Mesenchymal stem cell (in vitro differentiated cells and primary cell): ENCODE results near the gene TRIM2.

Experiments used
- DNase-seq: peaks from one replicate; pipeline ENCODE4 v3.0.0-alpha.2; 2013
- H2AFZ ChIP-seq: one replicate; pipeline ENCODE4 v1.6.1; 2013; ENCODE audit warnings: low read depth, mild to moderate bottlenecking, control low read depth, inconsistent platforms, low read length, moderate library complexity
- H2AK5ac ChIP-seq: 2 replicates; pipeline ENCODE4 v1.6.1; 2013; ENCODE audit warnings: low read length, moderate library complexity, mild to moderate bottlenecking, inconsistent platforms; ENCODE audit not compliant: severe bottlenecking
- H2BK120ac ChIP-seq: one replicate; pipeline ENCODE4 v1.6.1; 2013; ENCODE audit warnings: low read depth, mild to moderate bottlenecking, inconsistent platforms, low read length, moderate library complexity
- H2BK12ac ChIP-seq, 2 experiments: one replicate each; pipeline ENCODE4 v1.6.1; 2013; ENCODE audit warnings: inconsistent platforms in 2 of 2, low read length in 2 of 2, mild to moderate bottlenecking in 2 of 2, moderate library complexity in 2 of 2, control low read depth in 1 of 2
- H2BK15ac ChIP-seq: one replicate; pipeline ENCODE4 v1.6.1; 2013; ENCODE audit warnings: mild to moderate bottlenecking, low read depth, inconsistent platforms; ENCODE audit not compliant: poor library complexity, severe bottlenecking
- H2BK5ac ChIP-seq: 2 replicates; pipeline ENCODE4 v1.6.1; 2013; ENCODE audit warnings: low read depth, mild to moderate bottlenecking, low read length, control low read depth, inconsistent platforms; ENCODE audit not compliant: poor library complexity, severe bottlenecking
- H3K14ac ChIP-seq, 2 experiments: one replicate each; pipeline ENCODE4 v1.6.1; 2013; ENCODE audit warnings: inconsistent platforms in 2 of 2, low read length in 2 of 2, control low read depth in 1 of 2, mild to moderate bottlenecking in 1 of 2, moderate library complexity in 1 of 2
- H3K18ac ChIP-seq, 2 experiments: one replicate each; pipeline ENCODE4 v1.6.1; 2013; ENCODE audit warnings: inconsistent platforms in 2 of 2, low read length in 2 of 2, control low read depth in 1 of 2, low read depth in 1 of 2, mild to moderate bottlenecking in 1 of 2
- H3K23ac ChIP-seq, 2 experiments: one replicate each; pipeline ENCODE4 v1.6.1; 2013; ENCODE audit warnings: inconsistent platforms in 2 of 2, low read length in 2 of 2, mild to moderate bottlenecking in 2 of 2, moderate library complexity in 2 of 2, control low read depth in 1 of 2
- H3K27ac ChIP-seq: 2 replicates; pipeline ENCODE4 v1.5.1; 2013; ENCODE audit warnings: mild to moderate bottlenecking, moderate library complexity, low read length, control low read depth, inconsistent platforms; ENCODE audit not compliant: poor library complexity, severe bottlenecking
- H3K27me3 ChIP-seq, 2 experiments: 2 replicates each; pipeline versions ENCODE4 v1.6.1 to v1.7.0; 2013; ENCODE audit warnings: low read length in 2 of 2, mild to moderate bottlenecking in 2 of 2, moderate library complexity in 2 of 2, control low read depth in 1 of 2, inconsistent platforms in 1 of 2; ENCODE audit not compliant: control insufficient read depth in 1 of 2, insufficient read depth in 1 of 2
- H3K36me3 ChIP-seq, 2 experiments: 2 replicates each; pipeline versions ENCODE4 v1.6.1 to v1.7.0; 2013; ENCODE audit warnings: low read length in 2 of 2, control low read depth in 1 of 2, inconsistent platforms in 1 of 2, low read depth in 1 of 2, mild to moderate bottlenecking in 1 of 2; ENCODE audit not compliant: insufficient read depth in 2 of 2, control insufficient read depth in 1 of 2
- H3K4ac ChIP-seq, 2 experiments: one replicate each; pipeline ENCODE4 v1.6.1; 2013; ENCODE audit warnings: inconsistent platforms in 2 of 2, low read length in 2 of 2, mild to moderate bottlenecking in 2 of 2, moderate library complexity in 2 of 2, control low read depth in 1 of 2, low read depth in 1 of 2
- H3K4me1 ChIP-seq: 2 replicates; pipeline ENCODE4 v1.6.1; 2013; ENCODE audit warnings: low read depth, low read length, control low read depth; ENCODE audit not compliant: control insufficient read depth, insufficient read depth
- H3K4me2 ChIP-seq: 2 replicates; pipeline ENCODE4 v1.6.1; 2013; ENCODE audit warnings: low read length, mild to moderate bottlenecking, inconsistent platforms; ENCODE audit not compliant: poor library complexity, severe bottlenecking
- H3K4me3 ChIP-seq, 2 experiments: 2 replicates each; pipeline versions ENCODE4 v1.5.1 to v1.7.0; 2013; ENCODE audit warnings: low read length in 2 of 2, mild to moderate bottlenecking in 2 of 2, control low read depth in 1 of 2, low read depth in 1 of 2; ENCODE audit not compliant: insufficient read depth in 1 of 2
- H3K79me1 ChIP-seq: replicated peaks from 2 replicates; pipeline ENCODE4 v1.6.1; 2013; ENCODE audit warnings: mild to moderate bottlenecking, control low read depth, low read length, inconsistent platforms; ENCODE audit not compliant: poor library complexity, severe bottlenecking
- H3K9ac ChIP-seq: 2 replicates; pipeline ENCODE4 v1.7.0; 2013; ENCODE audit warnings: mild to moderate bottlenecking, low read length, moderate library complexity
- H3K9me3 ChIP-seq: 2 replicates; pipeline ENCODE4 v1.7.0; 2013; ENCODE audit warnings: mild to moderate bottlenecking, low read length; ENCODE audit not compliant: control insufficient read depth
- H4K8ac ChIP-seq: one replicate; pipeline ENCODE4 v1.6.1; 2013; ENCODE audit warnings: inconsistent platforms, mild to moderate bottlenecking, low read length, moderate library complexity
- H4K91ac ChIP-seq: one replicate; pipeline ENCODE4 v1.6.1; 2013; ENCODE audit warnings: mild to moderate bottlenecking, low read length, inconsistent platforms
- WGBS: methylation state at CpG from one replicate; pipeline ENCODE4 v1.1.7; 2013; ENCODE audit warnings: mixed read lengths; 5-methylcytosine and 5-hydroxymethylcytosine counted together

TRIM2 gene

GRCh38 chr4:153324046-153324445, 119.8 kb downstream of the TRIM2 start:
- Histone ChIP-seq H2BK5ac (no peak overlapping the region), H3K79me1 (no peaks in the 10 kb centered on the region), H2BK120ac (no peak overlapping the region), H3K9me3 (no peaks in the 10 kb centered on the region), H3K4ac (no peak overlapping the region), H3K23ac (no peak overlapping the region), H3K4me3 (no peak overlapping the region), H3K9ac (no peak overlapping the region), H2AFZ (no peak overlapping the region), H2BK12ac (no peak overlapping the region), H3K14ac (no peak overlapping the region), H3K36me3 (peaks cover 9 to 47% of the 10 kb centered on the region in 2 experiments), H4K91ac (no peak overlapping the region), H2BK15ac (no peak overlapping the region), H4K8ac (no peak overlapping the region), H3K27ac (no peak overlapping the region), H3K4me1 (peaks cover 2% of the 10 kb centered on the region), H3K4me2 (no peak overlapping the region), H3K18ac (no peak overlapping the region), H2AK5ac (no peak overlapping the region), H3K27me3 (no peaks in the 10 kb centered on the region)
- no peak for DNase-seq
- WGBS = 98% methylated on average over 2 of the region's 3 CpGs

- Histone ChIP-seq H4K8ac (no peak overlapping the region), H2BK5ac (no peak overlapping the region), H3K14ac (no peak overlapping the region), H3K23ac (no peak overlapping the region), H2BK12ac (no peak overlapping the region), H4K91ac (no peak overlapping the region), H3K9me3 (no peaks in the 10 kb centered on the region), H3K4me1 (peaks cover 2% of the 10 kb centered on the region), H3K9ac (no peak overlapping the region), H3K18ac (no peak overlapping the region), H3K4me3 (no peak overlapping the region), H2BK120ac (no peak overlapping the region), H2AFZ (no peak overlapping the region), H3K36me3 (peaks cover 9 to 45% of the 10 kb centered on the region in 2 experiments), H3K79me1 (no peaks in the 10 kb centered on the region), H3K27me3 (no peaks in the 10 kb centered on the region), H3K4ac (no peak overlapping the region), H2AK5ac (no peak overlapping the region), H3K4me2 (no peak overlapping the region), H3K27ac (no peak overlapping the region), H2BK15ac (no peak overlapping the region)
- 100% methylated on average over 2 of the region's 2 CpGs for WGBS
- no peak for DNase-seq
Measured at GRCh38 chr4:153325558-153325957, 121.3 kb downstream of the TRIM2 start.

GRCh38 chr4:153326513-153326912, 122.3 kb downstream of the TRIM2 start:
- peaks cover 4 to 44% of the 10 kb centered on the region in 2 experiments for H3K36me3 ChIP-seq
- H3K4ac ChIP-seq = no peak overlapping the region
- no peaks in the 10 kb centered on the region for H3K27me3 ChIP-seq
- WGBS = 96% methylated on average over 11 of the region's 11 CpGs
- no peak overlapping the region for H3K18ac ChIP-seq
- no peak overlapping the region for H2AK5ac ChIP-seq
- no peak overlapping the region for H2AFZ ChIP-seq
- no peak overlapping the region for H4K91ac ChIP-seq
- H3K4me3 ChIP-seq = no peak overlapping the region
- H3K23ac ChIP-seq = no peak overlapping the region
- H2BK12ac ChIP-seq = no peak overlapping the region
- H2BK120ac ChIP-seq = no peak overlapping the region
- no peaks in the 10 kb centered on the region for H3K9me3 ChIP-seq
- H3K9ac ChIP-seq = no peak overlapping the region
- H4K8ac ChIP-seq = no peak overlapping the region
- no peak overlapping the region for H2BK15ac ChIP-seq
- H3K14ac ChIP-seq = no peak overlapping the region
- H3K79me1 ChIP-seq = no peaks in the 10 kb centered on the region
- H3K4me2 ChIP-seq = no peak overlapping the region
- no peak overlapping the region for H3K27ac ChIP-seq
- DNase-seq = no peak
- peaks cover 2% of the 10 kb centered on the region for H3K4me1 ChIP-seq
- no peak overlapping the region for H2BK5ac ChIP-seq

GRCh38 chr4:153327247-153327646, 123.0 kb downstream of the TRIM2 start:
- Histone ChIP-seq H3K79me1 (no peaks in the 10 kb centered on the region), H3K27ac (no peak overlapping the region), H3K27me3 (no peaks in the 10 kb centered on the region), H2BK15ac (no peak overlapping the region), H2BK5ac (no peak overlapping the region), H3K23ac (no peak overlapping the region), H4K8ac (no peak overlapping the region), H2BK120ac (no peak overlapping the region), H3K4ac (no peak overlapping the region), H3K4me2 (no peak overlapping the region), H3K14ac (no peak overlapping the region), H2BK12ac (no peak overlapping the region), H2AFZ (no peak overlapping the region), H3K4me1 (peaks cover 2% of the 10 kb centered on the region), H3K18ac (no peak overlapping the region), H3K36me3 (peaks cover 4 to 40% of the 10 kb centered on the region in 2 experiments), H4K91ac (no peak overlapping the region), H3K9me3 (no peaks in the 10 kb centered on the region), H3K9ac (no peak overlapping the region), H2AK5ac (no peak overlapping the region), H3K4me3 (no peak overlapping the region)
- no CpG with 5 or more reads among the region's 1 CpG for WGBS
- DNase-seq = no peak
